Peyer's patch (tissue), 4 donors: Measurements from ENCODE around the gene IL12RB2. TPM values are rescaled to one million over a fixed set of nuclear protein-coding genes. Genes with fewer than 3 reads are reported as not detected.

Experiments
- DNase-seq, 3 donors: peaks; one replicate each; pipeline ENCODE4 v3.0.0-alpha.2; 2017 to 2019
- H3K27ac ChIP-seq, 4 donors: fragments of 200-600 bp; sonication (generic); one replicate each; pipeline ENCODE4 v1.5.1; 2016 to 2019
- H3K27me3 ChIP-seq, 2 donors: fragments of 200-600 bp; sonication (generic); one replicate each; pipeline ENCODE4 v1.5.1; 2019
- H3K36me3 ChIP-seq, 3 donors: fragments of 200-600 bp; sonication (generic); one replicate each; pipeline ENCODE4 v1.5.1; 2016 to 2019
- H3K4me1 ChIP-seq, 4 donors: fragments of 200-600 bp; sonication (generic); one replicate each; pipeline ENCODE4 v1.5.1; 2016 to 2019
- H3K4me3 ChIP-seq, 4 donors: fragments of 200-600 bp; sonication (generic); 1 replicate in 3 of 4; 2 replicates in 1 of 4; pipeline ENCODE4 v1.5.1; 2016 to 2019; ENCODE audit warnings: mild to moderate bottlenecking in 1 of 4
- H3K9me3 ChIP-seq, 4 donors: fragments of 200-600 bp; sonication (generic); one replicate each; pipeline ENCODE4 v1.5.1; 2016 to 2019; ENCODE audit warnings: mild to moderate bottlenecking in 1 of 4
- POLR2A ChIP-seq, 2 donors: fragments of 450-650 bp; IDR thresholded peaks; one replicate each; pipeline ENCODE4 v1.5.1; 2017; ENCODE audit warnings: antibody characterized with exemption in 2 of 2, mild to moderate bottlenecking in 2 of 2, moderate library complexity in 2 of 2
- total RNA-seq, 4 donors: library from RNA; depleted of rRNA; stranded (reverse); fragments of >200 nt; gene quantifications; one replicate each; pipeline ENCODE4 v1.1.0, GENCODE V29; 2016
- TF ChIP-seq, protein P1 (sequence below), 6 experiments: fragments of 450-650 bp in 4 of 6; fragments of 200-600 bp in 2 of 6; sonication (generic) in 1 of 6; IDR thresholded peaks; one replicate each; pipeline ENCODE4 v1.5.1; 2017 to 2019; ENCODE audit warnings: antibody characterized with exemption in 6 of 6, mild to moderate bottlenecking in 3 of 6, moderate library complexity in 1 of 6

Gene IL12RB2
- total RNA-seq, 4 donors from 2014 or later, result 0.35 to 3.3 (median 1.8) TPM

DNA sequence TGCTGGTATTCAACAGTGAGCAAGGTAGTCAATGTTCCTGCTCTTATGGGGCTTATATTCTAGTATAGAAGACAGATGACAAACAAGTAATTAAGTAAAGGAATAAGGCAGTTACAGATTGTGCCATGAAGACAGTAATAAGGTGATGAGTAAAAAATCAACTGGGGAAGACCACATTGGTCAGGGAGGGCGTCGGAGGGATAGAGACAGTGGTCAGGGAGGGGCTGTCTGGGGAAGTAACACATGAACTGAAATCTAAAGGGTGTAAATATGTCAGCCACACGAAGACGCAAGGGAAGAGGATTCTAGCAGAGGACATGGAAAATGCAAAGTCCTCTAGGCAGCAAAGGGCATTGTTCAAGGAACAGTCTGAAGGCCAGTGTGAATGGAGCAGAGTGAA, 10.1 kb downstream of the IL12RB2 start:
- TF ChIP-seq, protein P1, sequence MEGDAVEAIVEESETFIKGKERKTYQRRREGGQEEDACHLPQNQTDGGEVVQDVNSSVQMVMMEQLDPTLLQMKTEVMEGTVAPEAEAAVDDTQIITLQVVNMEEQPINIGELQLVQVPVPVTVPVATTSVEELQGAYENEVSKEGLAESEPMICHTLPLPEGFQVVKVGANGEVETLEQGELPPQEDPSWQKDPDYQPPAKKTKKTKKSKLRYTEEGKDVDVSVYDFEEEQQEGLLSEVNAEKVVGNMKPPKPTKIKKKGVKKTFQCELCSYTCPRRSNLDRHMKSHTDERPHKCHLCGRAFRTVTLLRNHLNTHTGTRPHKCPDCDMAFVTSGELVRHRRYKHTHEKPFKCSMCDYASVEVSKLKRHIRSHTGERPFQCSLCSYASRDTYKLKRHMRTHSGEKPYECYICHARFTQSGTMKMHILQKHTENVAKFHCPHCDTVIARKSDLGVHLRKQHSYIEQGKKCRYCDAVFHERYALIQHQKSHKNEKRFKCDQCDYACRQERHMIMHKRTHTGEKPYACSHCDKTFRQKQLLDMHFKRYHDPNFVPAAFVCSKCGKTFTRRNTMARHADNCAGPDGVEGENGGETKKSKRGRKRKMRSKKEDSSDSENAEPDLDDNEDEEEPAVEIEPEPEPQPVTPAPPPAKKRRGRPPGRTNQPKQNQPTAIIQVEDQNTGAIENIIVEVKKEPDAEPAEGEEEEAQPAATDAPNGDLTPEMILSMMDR (IDR thresholded peaks at IDR 0.05), result no peak
- no peak for TF ChIP-seq POLR2A (IDR thresholded peaks at IDR 0.05)

DNA sequence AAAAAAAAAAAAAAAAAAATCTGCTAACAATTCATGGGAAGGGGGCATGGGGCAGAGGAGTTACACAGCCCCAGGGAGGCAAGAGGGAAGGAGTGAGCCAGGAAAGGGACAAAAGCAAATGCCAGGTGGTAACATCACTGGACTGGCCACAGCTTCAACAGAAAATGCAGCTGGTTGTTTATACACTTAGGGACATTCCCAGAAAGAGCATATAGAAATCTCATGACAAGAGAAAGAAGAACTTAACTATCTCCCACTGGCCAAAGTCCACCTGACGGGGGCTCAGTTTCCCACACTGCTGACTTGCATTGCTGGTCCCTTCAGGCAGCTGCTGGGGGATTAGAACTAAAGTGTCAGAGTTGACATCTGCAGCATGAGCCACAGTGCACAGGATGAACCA, 14.8 kb downstream of the IL12RB2 start:
- H3K36me3 ChIP-seq, result no peaks in the 10 kb centered on the region
- TF ChIP-seq POLR2A (IDR thresholded peaks at IDR 0.05), result no peak
- TF ChIP-seq, protein P1 (IDR thresholded peaks at IDR 0.05), result no peak

More for the DNA sequence above, 10.1 kb downstream of the IL12RB2 start:
- Histone ChIP-seq H3K4me3 (no peak overlapping the region), H3K9me3 (no peaks in the 10 kb centered on the region), H3K4me1 (no peaks in the 10 kb centered on the region), H3K27me3 (no peaks in the 10 kb centered on the region), H3K36me3 (no peaks in the 10 kb centered on the region), H3K27ac (no peak overlapping the region)
- DNase-seq, result no peak

DNA sequence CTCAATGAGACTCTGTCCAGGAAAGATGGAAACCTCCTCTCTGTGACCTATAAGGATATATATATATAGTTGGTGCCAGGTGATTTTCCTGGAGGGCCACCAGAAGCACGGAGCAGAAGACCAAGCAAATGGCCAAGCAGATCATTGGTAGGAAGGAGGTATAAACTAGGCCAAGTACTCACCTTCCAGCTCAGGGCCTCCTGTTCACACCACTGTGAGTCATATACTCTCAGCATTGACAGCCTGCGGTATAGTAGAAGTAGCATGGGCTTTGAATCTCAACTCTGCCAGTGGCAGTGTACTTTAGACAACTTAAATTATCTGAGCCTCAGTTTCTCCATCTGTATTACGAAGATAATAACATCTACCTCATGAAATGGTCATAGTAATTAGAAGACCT, 15.4 kb downstream of the IL12RB2 start:
- no peak for DNase-seq
- H3K4me3 ChIP-seq, result no peak overlapping the region
- H3K27me3 ChIP-seq, result no peaks in the 10 kb centered on the region
- H3K9me3 ChIP-seq, result no peaks in the 10 kb centered on the region
- no peak overlapping the region for H3K27ac ChIP-seq
- H3K4me1 ChIP-seq, result no peaks in the 10 kb centered on the region
- H3K36me3 ChIP-seq, result no peaks in the 10 kb centered on the region
- TF ChIP-seq POLR2A (IDR thresholded peaks at IDR 0.05), result no peak
- TF ChIP-seq, protein P1 (IDR thresholded peaks at IDR 0.05), result no peak

More for the DNA sequence above, 14.8 kb downstream of the IL12RB2 start:
- no peak for DNase-seq
- Histone ChIP-seq H3K4me1 (no peaks in the 10 kb centered on the region), H3K4me3 (no peak overlapping the region), H3K27me3 (no peaks in the 10 kb centered on the region), H3K27ac (no peak overlapping the region), H3K9me3 (no peaks in the 10 kb centered on the region)

DNA sequence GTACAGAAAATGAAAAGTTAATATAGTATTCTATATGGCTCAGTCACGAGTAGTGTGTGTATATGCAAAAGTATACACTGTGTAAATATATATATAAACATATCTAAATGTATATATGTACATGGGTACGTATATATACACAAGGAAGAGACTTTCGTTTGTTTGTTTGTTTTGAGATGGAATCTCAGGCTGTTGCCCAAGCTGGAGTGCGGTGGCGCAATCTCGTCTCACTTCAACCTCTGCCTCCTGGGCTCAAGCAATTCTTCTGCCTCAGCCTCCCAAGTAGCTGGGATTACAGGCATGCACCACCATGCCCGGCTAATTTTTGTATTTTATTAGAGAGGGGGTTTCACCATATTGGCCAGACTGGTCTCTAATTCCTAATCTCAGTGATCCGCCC, 16.4 kb downstream of the IL12RB2 start:
- Histone ChIP-seq H3K4me1 (no peaks in the 10 kb centered on the region), H3K27ac (no peak overlapping the region), H3K9me3 (no peaks in the 10 kb centered on the region), H3K36me3 (no peaks in the 10 kb centered on the region), H3K27me3 (no peaks in the 10 kb centered on the region), H3K4me3 (no peak overlapping the region)
- DNase-seq, result no peak
- TF ChIP-seq POLR2A (IDR thresholded peaks at IDR 0.05), result no peak

DNA sequence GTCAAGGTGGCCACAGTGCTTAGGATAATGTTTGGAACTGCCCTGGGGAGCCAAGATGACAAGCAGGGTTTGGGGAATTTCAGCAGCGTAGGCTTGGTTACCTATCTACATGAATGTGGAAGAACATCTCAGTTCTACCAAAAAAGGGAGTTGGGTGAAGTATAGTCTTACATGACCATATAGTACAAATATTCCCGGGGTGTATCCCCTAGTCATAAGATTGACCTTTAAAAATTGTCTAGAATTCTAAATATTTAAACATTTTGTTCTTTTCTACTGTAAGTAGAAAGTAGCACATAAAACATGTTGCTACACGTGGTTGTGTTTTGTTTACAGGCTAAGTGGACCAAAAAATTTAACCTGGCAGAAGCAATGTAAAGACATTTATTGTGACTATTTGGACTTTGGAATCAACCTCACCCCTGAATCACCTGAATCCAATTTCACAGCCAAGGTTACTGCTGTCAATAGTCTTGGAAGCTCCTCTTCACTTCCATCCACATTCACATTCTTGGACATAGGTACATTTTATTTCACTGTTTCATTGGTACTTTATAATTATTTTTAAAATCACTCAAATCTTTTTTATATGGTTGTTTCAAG, 20.3 kb downstream of the IL12RB2 start:
- TF ChIP-seq, protein P1 (IDR thresholded peaks at IDR 0.05), result no peak
- no peak for TF ChIP-seq POLR2A (IDR thresholded peaks at IDR 0.05)
- Histone ChIP-seq H3K9me3 (no peaks in the 10 kb centered on the region), H3K36me3 (no peaks in the 10 kb centered on the region), H3K4me3 (no peak overlapping the region), H3K27ac (no peak overlapping the region), H3K27me3 (no peaks in the 10 kb centered on the region), H3K4me1 (no peaks in the 10 kb centered on the region)
- no peak for DNase-seq

DNA sequence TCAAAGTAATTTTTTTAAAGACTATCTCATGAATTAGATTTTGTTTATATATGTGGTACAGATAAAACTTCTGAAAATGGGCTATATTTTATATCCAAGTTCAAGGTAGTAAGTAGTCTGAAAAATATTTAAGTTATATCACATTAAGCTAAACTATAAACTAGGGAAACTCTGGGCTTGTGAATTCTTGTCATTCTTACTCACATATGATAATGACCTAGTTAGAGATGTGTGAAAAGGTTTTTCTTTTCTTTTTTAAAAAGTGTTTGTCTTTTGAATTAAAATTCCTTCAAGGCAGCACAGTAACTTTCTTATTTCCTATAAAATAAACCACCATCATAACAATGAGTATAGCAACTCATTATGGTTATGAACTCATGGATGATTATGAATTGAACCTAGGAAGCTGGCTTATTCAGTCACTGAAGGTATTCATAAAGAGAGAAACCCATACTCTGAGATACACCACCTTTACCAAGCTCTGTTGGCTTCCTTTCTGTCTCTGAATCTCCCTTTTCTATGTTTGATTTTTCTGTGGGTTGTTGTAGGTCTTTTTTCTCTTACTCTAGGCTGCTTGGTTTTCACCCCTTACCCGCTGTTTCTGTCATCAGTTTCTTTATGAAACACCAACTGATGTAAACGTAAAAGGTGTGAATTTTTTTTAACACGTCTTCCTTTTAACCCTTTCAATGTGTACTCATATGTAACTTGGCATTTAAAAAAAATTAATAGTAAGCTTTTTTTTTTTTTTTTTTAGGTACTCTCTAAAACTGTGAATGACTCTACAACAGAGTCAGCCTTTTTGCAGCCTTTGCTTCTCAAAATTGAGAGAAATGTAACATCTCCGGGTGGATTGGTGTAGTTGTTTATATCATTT, 25.2 kb downstream of the IL12RB2 start:
- TF ChIP-seq POLR2A (IDR thresholded peaks at IDR 0.05), result no peak
- TF ChIP-seq, protein P1 (IDR thresholded peaks at IDR 0.05), result no peak
- Histone ChIP-seq H3K4me1 (no peaks in the 10 kb centered on the region), H3K27ac (no peak overlapping the region), H3K36me3 (no peaks in the 10 kb centered on the region), H3K27me3 (no peaks in the 10 kb centered on the region), H3K4me3 (no peak overlapping the region), H3K9me3 (no peaks in the 10 kb centered on the region)
- no peak for DNase-seq
